22Rv1 (cell line): Measurements from ENCODE around the gene PDK1.

Experiments used
- H3K27ac ChIP-seq: fragments of 450-650 bp; 2 replicates; pipeline ENCODE4 v1.5.1; 2017
- CTCF ChIP-seq: fragments of 450-650 bp; IDR thresholded peaks from 2 replicates; pipeline ENCODE4 v1.5.1; 2017; ENCODE audit warnings: mild to moderate bottlenecking
- ZFX ChIP-seq: fragments of 450-650 bp; IDR thresholded peaks from 2 replicates; pipeline ENCODE4 v1.6.1; 2017; ENCODE audit warnings: antibody characterized with exemption, borderline replicate concordance

Gene PDK1

GRCh38 chr2:172554352-172555271 lies 1.3 kb upstream of the PDK1 start:
- TF ChIP-seq ZFX = no peak
- TF ChIP-seq CTCF = no peak
- no peak overlapping the region for H3K27ac ChIP-seq

- TF ChIP-seq ZFX = no peak
- TF ChIP-seq CTCF = no peak
- H3K27ac ChIP-seq = peak overlapping the region; percentile 78
Measured at GRCh38 chr2:172555272-172555521, 693 bp upstream of the PDK1 start.

GRCh38 chr2:172556284-172557033 lies 569 bp downstream of the PDK1 start:
- TF ChIP-seq ZFX (no peak), CTCF (no peak)

GRCh38 chr2:172558372-172558771 lies 2.5 kb downstream of the PDK1 start:
- H3K27ac ChIP-seq = no peak overlapping the region
- TF ChIP-seq ZFX = no peak
- no peak for TF ChIP-seq CTCF

More at GRCh38 chr2:172556284-172557033, 569 bp downstream of the PDK1 start:
- H3K27ac ChIP-seq = peak overlapping the region; percentile 78

- TF ChIP-seq ZFX (no peak), CTCF (no peak)
- H3K27ac ChIP-seq = no peak overlapping the region
Measured at GRCh38 chr2:172560721-172561120, 4.8 kb downstream of the PDK1 start.

GRCh38 chr2:172561270-172561669 lies 5.4 kb downstream of the PDK1 start:
- no peak overlapping the region for H3K27ac ChIP-seq
- TF ChIP-seq ZFX (no peak), CTCF (no peak)

GRCh38 chr2:172562298-172562697 lies 6.4 kb downstream of the PDK1 start:
- H3K27ac ChIP-seq = no peak overlapping the region
- TF ChIP-seq CTCF = no peak
- no peak for TF ChIP-seq ZFX
